Stimulated activated CD4-positive, alpha-beta T cell treated with anti-CD3 and anti-CD28 coated beads, TNF-alpha, amount 100 ng/mL, for 1 hour (primary cell): Measurements from ENCODE around the gene CDK4.

Experiments used
- DNase-seq, 3 donors: peaks; one replicate each; pipeline ENCODE4 v3.0.0-alpha.2; 2020; ENCODE audit warnings: low read depth in 3 of 3, low spot score in 1 of 3

CDK4 gene

DNA sequence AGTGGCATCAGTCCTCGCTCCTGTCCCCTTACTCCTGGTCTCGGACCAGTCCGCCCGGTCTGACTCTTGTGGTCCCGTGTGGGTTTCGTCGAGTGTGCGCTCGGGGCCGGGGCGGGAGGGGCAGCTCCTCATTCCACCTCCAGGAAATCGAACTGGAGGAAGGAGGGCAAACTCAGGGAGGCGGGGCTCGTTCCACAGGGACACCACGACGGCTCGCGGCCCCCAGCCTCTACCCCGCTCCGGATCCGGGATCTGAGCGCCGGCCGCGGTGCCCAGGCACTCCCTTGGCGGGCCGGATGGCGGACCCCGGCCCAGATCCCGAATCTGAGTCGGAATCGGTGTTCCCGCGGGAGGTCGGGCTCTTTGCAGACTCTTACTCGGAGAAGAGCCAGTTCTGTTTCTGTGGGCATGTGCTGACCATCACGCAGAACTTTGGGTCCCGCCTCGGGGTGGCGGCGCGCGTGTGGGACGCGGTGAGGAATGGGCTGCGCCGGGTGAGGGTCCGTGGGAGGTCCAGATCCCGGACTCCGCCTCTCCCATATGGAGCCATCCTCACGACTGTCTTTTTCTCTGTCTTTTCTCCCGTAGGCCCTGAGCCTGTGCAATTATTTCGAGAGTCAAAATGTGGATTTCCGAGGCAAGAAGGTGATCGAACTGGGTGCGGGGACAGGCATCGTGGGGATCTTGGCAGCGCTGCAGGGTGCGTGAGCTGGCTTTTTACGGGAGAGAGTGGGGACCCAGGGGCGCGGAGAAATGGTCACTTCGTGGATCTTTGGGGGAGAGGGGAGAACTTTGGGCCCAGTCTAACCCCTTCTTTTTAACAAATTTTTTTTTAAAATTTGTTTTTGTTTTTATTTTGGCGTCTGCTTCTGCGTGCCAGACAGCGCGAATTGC, 20.6 kb upstream of the CDK4 start, which contains the start of gene EEF1AKMT3:
TSS of gene EEF1AKMT3 (plus strand) at position 186 of the 894 bp plus-strand sequence. CDS start at position 297, 111 bp downstream.
- no peak for DNase-seq

- DNase-seq = peak; percentile 62 to 85 (median 66)
Measured at GRCh38 chr12:57771873-57772428, 19.8 kb upstream of the CDK4 start, which contains the start of gene METTL1. METTL1 (minus strand) TSS chr12:57772105; CDS start chr12:57772083, 22 bp downstream.

DNA sequence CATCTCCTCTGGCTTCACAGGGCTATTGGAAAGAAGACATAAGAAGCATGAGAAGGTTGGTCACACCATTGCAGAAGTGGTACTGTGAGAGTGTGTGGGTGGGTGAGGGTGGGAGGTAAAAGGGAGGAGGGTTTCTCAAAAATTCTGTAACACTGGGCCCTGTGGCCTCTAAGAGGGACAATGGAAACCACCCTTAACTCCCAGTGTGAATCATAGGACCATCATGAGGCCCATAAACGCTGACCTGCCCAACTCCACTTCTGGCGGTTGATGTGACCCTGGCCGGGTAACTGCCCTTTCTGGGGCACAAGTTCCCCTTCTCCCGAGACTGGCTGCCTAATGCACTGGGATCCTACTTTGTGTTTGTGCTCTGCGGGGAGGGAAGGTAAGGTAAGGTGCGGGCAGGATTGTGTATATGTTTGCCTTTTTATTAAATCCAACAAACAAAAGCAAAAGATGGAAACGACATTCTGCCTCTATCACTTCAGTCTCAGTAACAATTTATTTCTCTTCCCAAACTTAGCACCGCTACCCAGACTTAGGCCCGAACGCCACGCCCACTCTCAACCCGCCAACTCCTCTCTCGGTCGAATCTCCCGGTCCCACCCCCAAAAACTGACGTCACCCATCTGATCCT, 19.2 kb upstream of the CDK4 start:
- peak in 2 of 3 donors; percentile 45 to 81 for DNase-seq

- DNase-seq = no peak
Measured at GRCh38 chr12:57770734-57771133, 18.6 kb upstream of the CDK4 start.

DNA sequence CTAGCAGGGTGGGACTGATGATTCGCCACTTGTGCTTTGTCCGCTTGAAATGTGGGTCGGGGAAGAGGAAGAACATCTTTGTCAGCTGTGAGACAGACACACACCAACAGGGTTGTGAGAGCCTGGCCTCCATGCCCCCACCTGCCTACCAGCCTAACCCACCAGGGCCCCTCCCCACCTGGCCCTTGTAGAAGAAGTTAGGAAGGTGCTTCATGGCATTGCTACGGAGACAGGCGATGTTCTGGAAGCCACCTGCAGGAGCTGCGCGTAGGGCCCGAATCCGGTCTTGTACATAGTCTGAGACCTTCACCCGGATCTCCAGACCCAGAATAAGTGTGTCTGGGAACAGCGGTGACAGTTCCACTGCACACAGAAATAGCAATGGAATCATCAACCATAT, 17.5 kb upstream of the CDK4 start:
- no peak for DNase-seq

GRCh38 chr12:57767876-57768275, 15.8 kb upstream of the CDK4 start:
- no peak for DNase-seq

DNA sequence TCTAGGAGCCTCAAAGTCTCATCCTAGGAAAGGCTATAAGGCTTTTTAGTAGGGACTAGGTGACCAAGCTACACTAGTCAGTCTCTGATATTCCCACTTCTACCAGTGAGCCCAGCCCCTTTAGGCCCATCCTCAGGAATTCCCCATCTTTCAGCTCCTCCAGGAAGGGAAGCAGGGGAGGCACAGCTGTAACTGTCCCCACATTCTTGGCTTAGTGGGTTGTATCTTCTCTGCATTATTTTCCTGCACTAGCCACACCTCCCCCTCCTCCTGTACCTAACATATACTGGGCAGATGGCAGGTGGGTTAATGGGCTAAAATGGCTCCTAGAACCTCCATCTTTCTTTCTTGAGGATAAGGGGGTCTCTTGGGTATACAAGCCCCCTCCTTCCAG, 15.2 kb upstream of the CDK4 start:
- DNase-seq = no peak

GRCh38 chr12:57766464-57767304, 14.6 kb upstream of the CDK4 start, which contains the start of gene CYP27B1:
CYP27B1 (minus strand) TSS chr12:57767078; CDS start chr12:57767041, 37 bp downstream.
- DNase-seq = no peak

- no peak for DNase-seq
Measured at GRCh38 chr12:57765698-57766463, 13.8 kb upstream of the CDK4 start.

DNA sequence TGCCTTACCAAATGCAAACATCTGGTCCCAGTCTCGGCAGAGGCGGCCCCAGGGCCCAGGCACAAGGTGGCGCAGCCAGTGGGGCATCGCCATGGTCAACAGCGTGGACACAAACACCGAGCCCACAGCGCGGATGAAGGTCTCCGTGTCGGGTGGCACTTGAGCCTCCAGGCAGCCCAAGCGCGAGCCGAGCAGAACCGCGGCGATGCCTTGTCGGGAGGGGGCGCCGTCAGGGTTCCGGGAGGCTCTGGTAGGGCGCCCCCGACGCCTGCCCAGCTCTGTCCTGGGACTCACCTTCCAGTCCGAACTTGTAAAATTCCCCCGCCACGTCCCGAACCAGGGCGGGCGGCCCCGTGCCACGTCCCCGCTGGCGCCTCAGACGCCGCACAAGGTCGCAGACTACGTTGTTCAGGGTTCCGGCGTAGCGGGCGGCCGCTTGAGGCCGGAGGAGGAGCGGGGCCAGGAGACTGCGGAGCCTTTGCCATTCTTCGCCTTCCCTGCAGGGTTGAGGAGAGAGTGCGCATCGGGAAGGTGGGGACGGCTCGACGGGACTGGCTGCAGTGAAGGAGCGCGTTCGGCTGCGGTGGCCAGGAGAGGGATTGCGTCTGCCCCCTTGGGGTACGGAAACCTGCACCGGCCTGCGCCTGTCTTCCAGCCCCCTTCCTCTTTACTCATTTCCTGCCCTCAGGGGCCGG, 13.0 kb upstream of the CDK4 start:
- no peak for DNase-seq

- DNase-seq = no peak
Measured at GRCh38 chr12:57764662-57765002, 12.5 kb upstream of the CDK4 start.

- DNase-seq = no peak
Measured at GRCh38 chr12:57763881-57764661, 12.0 kb upstream of the CDK4 start.

GRCh38 chr12:57762463-57762862, 10.4 kb upstream of the CDK4 start:
- no peak for DNase-seq

- DNase-seq = no peak
Measured at GRCh38 chr12:57761391-57761998, 9.4 kb upstream of the CDK4 start.

DNA sequence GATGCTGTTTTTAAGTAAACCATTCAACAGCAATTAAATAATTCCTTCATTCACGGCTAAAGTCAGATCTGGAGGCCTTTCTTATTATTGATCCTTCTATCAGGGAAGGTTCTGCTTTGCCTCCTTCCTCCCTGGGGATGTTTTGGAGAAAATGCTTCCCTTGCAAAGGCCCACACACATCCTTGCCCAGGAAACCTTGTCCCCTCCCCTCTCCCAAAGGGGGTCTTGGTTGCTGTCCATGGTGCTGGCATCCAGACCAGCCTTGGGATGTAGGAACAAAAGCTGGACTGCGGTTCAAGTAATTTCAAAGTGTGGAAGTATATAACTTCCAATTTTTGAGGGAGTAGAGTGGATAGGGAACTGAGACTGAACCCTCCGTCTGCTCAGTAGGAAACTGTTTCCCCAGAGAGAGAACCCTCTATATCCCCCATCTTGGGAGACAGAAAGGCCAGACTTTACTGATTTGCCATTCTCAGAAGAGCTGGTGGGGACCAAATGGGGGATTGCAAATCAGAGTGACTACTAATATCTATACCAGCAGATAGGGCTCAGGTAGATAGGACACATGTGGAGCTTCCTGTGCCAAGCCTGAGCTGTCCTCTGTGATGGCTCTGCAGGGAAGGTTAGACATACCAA, 8.4 kb upstream of the CDK4 start:
- no peak for DNase-seq

DNA sequence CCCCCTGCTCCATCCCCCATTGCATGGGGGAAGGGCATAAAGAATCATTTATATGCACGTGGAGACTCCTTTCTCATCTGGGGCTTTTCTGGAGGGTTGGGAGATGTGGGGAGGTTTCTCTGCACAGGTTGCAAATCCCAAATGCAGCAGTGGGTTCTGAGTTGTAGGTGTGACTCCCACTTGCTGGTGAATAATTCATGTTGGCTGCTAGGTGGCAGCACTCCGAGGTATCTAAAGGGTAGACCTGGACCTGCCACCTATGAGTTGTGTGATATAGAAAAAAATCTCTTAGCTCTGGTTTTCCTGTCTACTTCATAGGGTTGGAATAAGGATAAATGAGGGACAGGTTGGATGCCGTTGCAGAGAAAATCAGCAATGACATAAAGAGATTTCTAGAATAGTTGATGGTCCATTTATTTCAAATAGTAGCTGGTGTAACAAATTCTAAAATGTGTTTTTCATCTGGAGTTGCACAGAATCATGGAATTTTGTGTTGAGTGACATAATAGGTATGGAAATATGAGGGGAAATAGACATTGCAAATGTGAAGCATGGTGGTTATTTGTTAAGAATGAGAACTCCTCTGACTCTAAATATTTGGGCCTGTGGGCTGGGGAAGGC, 7.4 kb upstream of the CDK4 start:
- DNase-seq = no peak

DNA sequence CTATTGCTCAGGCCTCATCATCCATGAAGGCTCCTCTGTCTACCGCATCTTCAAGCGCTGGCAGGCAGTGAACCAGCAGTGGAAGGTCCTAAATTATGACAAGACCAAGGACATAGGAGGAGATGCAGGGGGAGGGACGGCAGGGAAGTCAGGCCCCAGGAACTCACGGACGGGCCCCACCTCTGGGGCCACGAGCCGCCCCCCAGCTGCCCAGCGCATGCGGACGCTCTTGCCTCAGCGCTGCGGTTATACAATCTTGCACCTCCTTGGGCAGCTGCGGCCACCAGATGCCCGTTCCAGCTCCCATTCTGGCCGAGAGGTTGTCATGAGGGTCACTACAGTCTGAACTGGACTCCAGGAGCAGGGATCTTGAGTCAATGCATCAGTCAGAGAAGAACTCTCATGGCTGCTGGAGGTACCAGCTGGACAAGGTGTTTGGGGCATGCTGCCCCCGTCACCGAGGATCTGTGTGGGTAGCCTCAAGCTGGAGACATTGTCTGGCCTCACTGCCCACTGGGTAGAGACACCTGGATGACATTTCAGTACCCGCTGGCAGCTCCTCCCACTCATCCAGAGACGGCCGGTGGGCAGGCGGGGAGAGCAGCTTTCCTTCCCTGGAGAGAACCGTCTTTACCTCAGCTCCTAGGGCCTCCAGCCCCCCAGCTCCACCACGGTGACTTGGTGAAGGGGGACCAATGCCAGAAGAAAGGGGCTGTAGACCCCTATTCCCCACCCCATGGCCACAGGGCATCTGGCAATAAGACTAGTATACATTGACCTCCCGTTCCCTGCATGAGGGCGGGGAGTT, 6.6 kb upstream of the CDK4 start:
- no peak for DNase-seq
